ENCODE data around the gene FBXO28.
A peak's percentile ranks its signal among the peaks of the same experiment; 100 is the strongest.

The FBXO28 gene

GRCh38 chr1:224095867-224096266, 18.0 kb upstream of the FBXO28 start:
- DNase-seq: no peak

- DNase-seq: no peak
Observed at GRCh38 chr1:224096773-224097172, 17.1 kb upstream of the FBXO28 start.

GRCh38 chr1:224098007-224098406, 15.9 kb upstream of the FBXO28 start:
- no peak for DNase-seq

GRCh38 chr1:224106568-224107281, 7.2 kb upstream of the FBXO28 start:
- peak; percentile 89 to 92 for DNase-seq

GRCh38 chr1:224107282-224107625, 6.7 kb upstream of the FBXO28 start:
- DNase-seq: no peak

- no peak for DNase-seq
Observed at GRCh38 chr1:224108991-224109390, 4.9 kb upstream of the FBXO28 start.

- no peak for DNase-seq
Observed at GRCh38 chr1:224109981-224110380, 3.9 kb upstream of the FBXO28 start.

GRCh38 chr1:224113005-224113404, 906 bp upstream of the FBXO28 start:
- no peak for DNase-seq

GRCh38 chr1:224113545-224113917, 380 bp upstream of the FBXO28 start:
- DNase-seq: no peak

GRCh38 chr1:224114787-224115175, 870 bp downstream of the FBXO28 start:
- no peak for DNase-seq

GRCh38 chr1:224116131-224116530, 2.2 kb downstream of the FBXO28 start:
- DNase-seq: peak; percentile 89 to 90

- DNase-seq: no peak
Observed at GRCh38 chr1:224118688-224119087, 4.8 kb downstream of the FBXO28 start.

GRCh38 chr1:224123136-224123535, 9.2 kb downstream of the FBXO28 start:
- no peak for DNase-seq

GRCh38 chr1:224124220-224124619, 10.3 kb downstream of the FBXO28 start:
- no peak for DNase-seq

- DNase-seq: no peak
Observed at GRCh38 chr1:224127925-224128819, 14.3 kb downstream of the FBXO28 start.

- DNase-seq: no peak
Observed at GRCh38 chr1:224131253-224131652, 17.3 kb downstream of the FBXO28 start.

GRCh38 chr1:224132901-224133300, 19.0 kb downstream of the FBXO28 start:
- DNase-seq: no peak

GRCh38 chr1:224133741-224134299, 19.9 kb downstream of the FBXO28 start:
- no peak for DNase-seq

- DNase-seq: no peak
Observed at GRCh38 chr1:224137518-224137917, 23.6 kb downstream of the FBXO28 start.

GRCh38 chr1:224138198-224138597, 24.3 kb downstream of the FBXO28 start:
- no peak for DNase-seq

- no peak for DNase-seq
Observed at GRCh38 chr1:224141693-224142092, 27.8 kb downstream of the FBXO28 start.

- DNase-seq: no peak
Observed at GRCh38 chr1:224149709-224150108, 35.8 kb downstream of the FBXO28 start.

GRCh38 chr1:224151117-224151516, 37.2 kb downstream of the FBXO28 start:
- no peak for DNase-seq

- DNase-seq: no peak
Observed at GRCh38 chr1:224157316-224157715, 43.4 kb downstream of the FBXO28 start.

Measured in Kasumi-1 (cell line).